HUES64 (cell line): ENCODE data around the gene PELI3.
A peak's percentile ranks its signal among the peaks of the same experiment; 100 is the strongest.
"Not testable (repeated sequence)": the region's sequence is repeated elsewhere in the genome, so short reads cannot be mapped to it uniquely, and the experiment has no call there.

Experiments
- H3K27ac ChIP-seq: 2 replicates; pipeline ENCODE4 v1.7.0; 2013; ENCODE audit warnings: low read depth, low read length, inconsistent platforms
- H3K27me3 ChIP-seq: 2 replicates; pipeline ENCODE4 v1.6.1; 2013; ENCODE audit warnings: mild to moderate bottlenecking, low read length; ENCODE audit not compliant: insufficient read depth
- H3K36me3 ChIP-seq: 2 replicates; pipeline ENCODE4 v1.6.1; 2013; ENCODE audit warnings: mild to moderate bottlenecking, low read length; ENCODE audit not compliant: insufficient read depth
- H3K4me1 ChIP-seq: 2 replicates; pipeline ENCODE4 v1.6.1; 2013; ENCODE audit warnings: mild to moderate bottlenecking, low read length, moderate library complexity; ENCODE audit not compliant: insufficient read depth
- H3K4me3 ChIP-seq: 2 replicates; pipeline ENCODE4 v1.5.1; 2013; ENCODE audit warnings: mild to moderate bottlenecking, low read length, moderate library complexity
- H3K9ac ChIP-seq: 2 replicates; pipeline ENCODE4 v1.6.1; 2013; ENCODE audit warnings: mild to moderate bottlenecking, low read depth, low read length
- H3K9me3 ChIP-seq: 2 replicates; pipeline ENCODE4 v1.6.1; 2013; ENCODE audit warnings: low read depth, low read length; ENCODE audit not compliant: insufficient read depth
- WGBS: fragments of 150-250, 120-280 bp; methylation state at CpG from one replicate; pipeline ENCODE4 v1.1.7; 2013; ENCODE audit warnings: missing lambda C conversion rate; 5-methylcytosine and 5-hydroxymethylcytosine counted together

Gene PELI3

GRCh38 chr11:66450560-66450959, 16.1 kb upstream of the PELI3 start:
- H3K9ac ChIP-seq = no peak overlapping the region
- no peaks in the 10 kb centered on the region for H3K9me3 ChIP-seq
- no peak overlapping the region for H3K27ac ChIP-seq
- H3K4me1 ChIP-seq = no peaks in the 10 kb centered on the region
- 81% methylated on average over 4 of the region's 4 CpGs for WGBS
- no peak overlapping the region for H3K4me3 ChIP-seq
- no peaks in the 10 kb centered on the region for H3K27me3 ChIP-seq
- H3K36me3 ChIP-seq = no peaks in the 10 kb centered on the region

GRCh38 chr11:66451663-66452062, 15.0 kb upstream of the PELI3 start:
- Histone ChIP-seq H3K9ac (no peak overlapping the region), H3K9me3 (no peaks in the 10 kb centered on the region), H3K4me1 (no peaks in the 10 kb centered on the region), H3K27ac (no peak overlapping the region), H3K36me3 (no peaks in the 10 kb centered on the region), H3K4me3 (no peak overlapping the region), H3K27me3 (no peaks in the 10 kb centered on the region)
- WGBS = 84% methylated on average over 4 of the region's 4 CpGs

GRCh38 chr11:66454247-66454646, 12.5 kb upstream of the PELI3 start:
- H3K27ac ChIP-seq = no peak overlapping the region
- no peak overlapping the region for H3K9ac ChIP-seq
- no peaks in the 10 kb centered on the region for H3K4me1 ChIP-seq
- H3K27me3 ChIP-seq = no peaks in the 10 kb centered on the region
- no peak overlapping the region for H3K4me3 ChIP-seq
- H3K9me3 ChIP-seq = no peaks in the 10 kb centered on the region
- no peaks in the 10 kb centered on the region for H3K36me3 ChIP-seq
- WGBS = 81% methylated on average over 6 of the region's 6 CpGs

GRCh38 chr11:66454828-66455227, 11.9 kb upstream of the PELI3 start:
- Histone ChIP-seq H3K9ac (no peak overlapping the region), H3K27me3 (no peaks in the 10 kb centered on the region), H3K36me3 (no peaks in the 10 kb centered on the region), H3K9me3 (no peaks in the 10 kb centered on the region), H3K27ac (no peak overlapping the region), H3K4me3 (no peak overlapping the region), H3K4me1 (no peaks in the 10 kb centered on the region)
- 83% methylated on average over 3 of the region's 3 CpGs for WGBS

GRCh38 chr11:66457826-66458225, 8.9 kb upstream of the PELI3 start:
- H3K27me3 ChIP-seq = no peaks in the 10 kb centered on the region
- no peak overlapping the region for H3K9ac ChIP-seq
- no peak overlapping the region for H3K4me3 ChIP-seq
- no peaks in the 10 kb centered on the region for H3K36me3 ChIP-seq
- H3K27ac ChIP-seq = no peak overlapping the region
- WGBS = 93% methylated on average over 6 of the region's 6 CpGs
- H3K4me1 ChIP-seq = no peaks in the 10 kb centered on the region
- H3K9me3 ChIP-seq = peaks cover 9% of the 10 kb centered on the region; the same call in 1 of the 2 replicates

- no peaks in the 10 kb centered on the region for H3K27me3 ChIP-seq
- WGBS = 81% methylated on average over 5 of the region's 5 CpGs
- H3K36me3 ChIP-seq = no peaks in the 10 kb centered on the region
- no peak overlapping the region for H3K9ac ChIP-seq
- H3K4me1 ChIP-seq = no peaks in the 10 kb centered on the region
- peaks cover 13% of the 10 kb centered on the region; the same call in 1 of the 2 replicates for H3K9me3 ChIP-seq
- no peak overlapping the region for H3K27ac ChIP-seq
- H3K4me3 ChIP-seq = no peak overlapping the region
Observed at GRCh38 chr11:66459138-66459778, 7.4 kb upstream of the PELI3 start.

GRCh38 chr11:66462010-66462409, 4.7 kb upstream of the PELI3 start:
- H3K9me3 ChIP-seq = peaks cover 13% of the 10 kb centered on the region; the same call in 1 of the 2 replicates
- no peaks in the 10 kb centered on the region for H3K27me3 ChIP-seq
- peaks cover 8% of the 10 kb centered on the region for H3K4me1 ChIP-seq
- no peak overlapping the region for H3K4me3 ChIP-seq
- no peak overlapping the region for H3K27ac ChIP-seq
- no peaks in the 10 kb centered on the region for H3K36me3 ChIP-seq
- no peak overlapping the region for H3K9ac ChIP-seq

- 95% methylated on average over 3 of the region's 3 CpGs for WGBS
- Histone ChIP-seq H3K27ac (no peak overlapping the region), H3K9ac (no peak overlapping the region), H3K4me3 (no peak overlapping the region), H3K9me3 (peaks cover 13% of the 10 kb centered on the region; the same call in 1 of the 2 replicates), H3K27me3 (no peaks in the 10 kb centered on the region), H3K4me1 (peaks cover 11% of the 10 kb centered on the region), H3K36me3 (no peaks in the 10 kb centered on the region)
Observed at GRCh38 chr11:66462911-66463310, 3.8 kb upstream of the PELI3 start.

GRCh38 chr11:66464116-66464515, 2.6 kb upstream of the PELI3 start:
- peaks cover 13% of the 10 kb centered on the region; the same call in 1 of the 2 replicates for H3K9me3 ChIP-seq
- not testable (repeated sequence) for H3K36me3 ChIP-seq, H3K27ac ChIP-seq, H3K9ac ChIP-seq, H3K4me3 ChIP-seq, H3K27me3 ChIP-seq
- WGBS = 95% methylated on average over 5 of the region's 5 CpGs
- peaks cover 11% of the 10 kb centered on the region for H3K4me1 ChIP-seq

GRCh38 chr11:66464916-66465315, 1.8 kb upstream of the PELI3 start:
- Histone ChIP-seq H3K27me3 (no peaks in the 10 kb centered on the region), H3K9ac (no peak overlapping the region), H3K27ac (no peak overlapping the region), H3K4me3 (no peak overlapping the region), H3K4me1 (peaks cover 14% of the 10 kb centered on the region), H3K9me3 (peaks cover 13% of the 10 kb centered on the region; the same call in 1 of the 2 replicates), H3K36me3 (no peaks in the 10 kb centered on the region)
- 96% methylated on average over 1 of the region's 1 CpG for WGBS

GRCh38 chr11:66465373-66466224, 1.1 kb upstream of the PELI3 start:
- Histone ChIP-seq H3K36me3 (0 out of 2 replicates have a peak, but pooled peaks cover 1% of the 10 kb centered on the region), H3K4me1 (peaks cover 14% of the 10 kb centered on the region), H3K27me3 (no peaks in the 10 kb centered on the region), H3K9me3 (peaks cover 13% of the 10 kb centered on the region; the same call in 1 of the 2 replicates), H3K4me3 (peak overlapping the region; percentile 77), H3K9ac (no peak overlapping the region), H3K27ac (peak overlapping the region; percentile 34; the same call in 1 of the 2 replicates)
- WGBS = 54% methylated on average over 18 of the region's 19 CpGs
